NT2/D1 (cell line): ENCODE data around the gene GCK.

Experiments used
- DNase-seq: peaks from one replicate; pipeline ENCODE4 v3.0.0-alpha.2; 2011; ENCODE audit warnings: low read depth, low spot score
- H3K27me3 ChIP-seq: 2 replicates; pipeline ENCODE4 v1.6.0; 2011; ENCODE audit warnings: mild to moderate bottlenecking; ENCODE audit not compliant: insufficient read length, insufficient read depth
- H3K36me3 ChIP-seq: 2 replicates; pipeline ENCODE4 v1.6.1; 2011; ENCODE audit warnings: mild to moderate bottlenecking, low read length, mixed read lengths; ENCODE audit not compliant: insufficient read depth, insufficient read length
- H3K4me1 ChIP-seq: 2 replicates; pipeline ENCODE4 v1.5.1; 2011; ENCODE audit not compliant: insufficient read depth, insufficient read length
- H3K4me3 ChIP-seq: 2 replicates; pipeline ENCODE4 v1.5.1; 2011; ENCODE audit warnings: low read depth; ENCODE audit not compliant: insufficient read length
- H3K9ac ChIP-seq: 2 replicates; pipeline ENCODE4 v1.6.0; 2011; ENCODE audit warnings: low read depth; ENCODE audit not compliant: insufficient read length
- H3K9me3 ChIP-seq: 2 replicates; pipeline ENCODE4 v1.5.1; 2011; ENCODE audit warnings: mild to moderate bottlenecking, low read length; ENCODE audit not compliant: insufficient read depth
- SUZ12 ChIP-seq: IDR thresholded peaks from 2 replicates; pipeline ENCODE4 v1.6.1; 2011; ENCODE audit not compliant: insufficient read length, insufficient read depth; ENCODE audit errors: extremely low read depth
- YY1 ChIP-seq: IDR thresholded peaks from 2 replicates; pipeline ENCODE4 v1.6.1; 2011; ENCODE audit not compliant: insufficient read length, insufficient read depth
- ZNF274 ChIP-seq: IDR thresholded peaks from 2 replicates; pipeline ENCODE4 v1.6.1; 2011; ENCODE audit warnings: mild to moderate bottlenecking, low read depth, low read length

GCK gene

GRCh38 chr7:44116789-44117666, 72.2 kb downstream of the GCK start:
- no peaks in the 10 kb centered on the region for H3K9me3 ChIP-seq
- peaks cover 7% of the 10 kb centered on the region for H3K4me1 ChIP-seq
- H3K36me3 ChIP-seq, result peaks cover 92% of the 10 kb centered on the region
- H3K9ac ChIP-seq, result no peak overlapping the region
- TF ChIP-seq SUZ12, result no peak
- no peak for TF ChIP-seq ZNF274
- TF ChIP-seq YY1, result no peak
- DNase-seq, result no peak
- no peaks in the 10 kb centered on the region for H3K27me3 ChIP-seq
- H3K4me3 ChIP-seq, result no peak overlapping the region

- Histone ChIP-seq H3K36me3 (peaks cover 92% of the 10 kb centered on the region), H3K4me1 (peaks cover 3% of the 10 kb centered on the region), H3K9ac (no peak overlapping the region), H3K27me3 (no peaks in the 10 kb centered on the region), H3K4me3 (no peak overlapping the region), H3K9me3 (no peaks in the 10 kb centered on the region)
- DNase-seq, result no peak
- TF ChIP-seq SUZ12, result no peak
- TF ChIP-seq ZNF274, result no peak
- no peak for TF ChIP-seq YY1
Observed at GRCh38 chr7:44116087-44116788, 73.0 kb downstream of the GCK start.

- TF ChIP-seq SUZ12, result no peak
- TF ChIP-seq ZNF274, result no peak
- no peak for TF ChIP-seq YY1
- no peaks in the 10 kb centered on the region for H3K27me3 ChIP-seq
- H3K4me3 ChIP-seq, result no peak overlapping the region
- H3K36me3 ChIP-seq, result peaks cover 94% of the 10 kb centered on the region
- peaks cover 3% of the 10 kb centered on the region for H3K4me1 ChIP-seq
- no peak overlapping the region for H3K9ac ChIP-seq
- no peaks in the 10 kb centered on the region for H3K9me3 ChIP-seq
- no peak for DNase-seq
Observed at GRCh38 chr7:44114586-44115310, 74.5 kb downstream of the GCK start.

- H3K4me1 ChIP-seq, result peaks cover 3% of the 10 kb centered on the region
- no peak overlapping the region for H3K4me3 ChIP-seq
- H3K27me3 ChIP-seq, result no peaks in the 10 kb centered on the region
- no peaks in the 10 kb centered on the region for H3K9me3 ChIP-seq
- H3K36me3 ChIP-seq, result peaks cover 93% of the 10 kb centered on the region
- no peak for DNase-seq
- no peak overlapping the region for H3K9ac ChIP-seq
- no peak for TF ChIP-seq ZNF274
Observed at GRCh38 chr7:44113764-44114354, 75.4 kb downstream of the GCK start.

- DNase-seq, result no peak
- Histone ChIP-seq H3K4me3 (no peak overlapping the region), H3K27me3 (no peaks in the 10 kb centered on the region), H3K4me1 (peaks cover 3% of the 10 kb centered on the region), H3K9me3 (no peaks in the 10 kb centered on the region), H3K9ac (no peak overlapping the region), H3K36me3 (peaks cover 97% of the 10 kb centered on the region)
- TF ChIP-seq YY1, result no peak
- TF ChIP-seq SUZ12, result no peak
- no peak for TF ChIP-seq ZNF274
Observed at GRCh38 chr7:44112997-44113763, 76.1 kb downstream of the GCK start.

GRCh38 chr7:44112231-44112996, 76.8 kb downstream of the GCK start:
- H3K36me3 ChIP-seq, result peaks cover 97% of the 10 kb centered on the region
- no peaks in the 10 kb centered on the region for H3K27me3 ChIP-seq
- DNase-seq, result no peak
- TF ChIP-seq YY1 (no peak), SUZ12 (no peak), ZNF274 (no peak)
- H3K4me1 ChIP-seq, result peaks cover 3% of the 10 kb centered on the region
- H3K9me3 ChIP-seq, result no peaks in the 10 kb centered on the region
- no peak overlapping the region for H3K9ac ChIP-seq
- no peak overlapping the region for H3K4me3 ChIP-seq
